Measurements from ENCODE around the gene TMC7. TPM values are rescaled to one million over a fixed set of nuclear protein-coding genes. Genes with fewer than 3 reads are reported as not detected.

Gene TMC7
- total and polyA plus RNA-seq, 2 donors from 2014 or later, result 0.30 to 1.2 TPM

GRCh38 chr16:19109288-19109664 is 125.5 kb downstream of the TMC7 start:
- no peak overlapping the region for H3K27ac ChIP-seq (ENCODE audit: low read depth in 2 of 2, low read length in 2 of 2)
- H3K36me3 ChIP-seq (ENCODE audit: control insufficient read depth in 2 of 3, insufficient read depth in 3 of 3, low read length in 3 of 3), result no peaks in the 10 kb centered on the region
- intact Hi-C loops (cut with DNase I), result no loop called here
- TF ChIP-seq, protein P1, sequence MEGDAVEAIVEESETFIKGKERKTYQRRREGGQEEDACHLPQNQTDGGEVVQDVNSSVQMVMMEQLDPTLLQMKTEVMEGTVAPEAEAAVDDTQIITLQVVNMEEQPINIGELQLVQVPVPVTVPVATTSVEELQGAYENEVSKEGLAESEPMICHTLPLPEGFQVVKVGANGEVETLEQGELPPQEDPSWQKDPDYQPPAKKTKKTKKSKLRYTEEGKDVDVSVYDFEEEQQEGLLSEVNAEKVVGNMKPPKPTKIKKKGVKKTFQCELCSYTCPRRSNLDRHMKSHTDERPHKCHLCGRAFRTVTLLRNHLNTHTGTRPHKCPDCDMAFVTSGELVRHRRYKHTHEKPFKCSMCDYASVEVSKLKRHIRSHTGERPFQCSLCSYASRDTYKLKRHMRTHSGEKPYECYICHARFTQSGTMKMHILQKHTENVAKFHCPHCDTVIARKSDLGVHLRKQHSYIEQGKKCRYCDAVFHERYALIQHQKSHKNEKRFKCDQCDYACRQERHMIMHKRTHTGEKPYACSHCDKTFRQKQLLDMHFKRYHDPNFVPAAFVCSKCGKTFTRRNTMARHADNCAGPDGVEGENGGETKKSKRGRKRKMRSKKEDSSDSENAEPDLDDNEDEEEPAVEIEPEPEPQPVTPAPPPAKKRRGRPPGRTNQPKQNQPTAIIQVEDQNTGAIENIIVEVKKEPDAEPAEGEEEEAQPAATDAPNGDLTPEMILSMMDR (IDR thresholded peaks at IDR 0.05; ENCODE audit: borderline replicate concordance, extremely low read depth, insufficient read depth), result no peak
- FAIRE-seq (no peak), DNase-seq (no peak)
- H3K4me3 ChIP-seq (ENCODE audit: low read length in 3 of 3), result no peak overlapping the region
- peaks cover 0 to 11% (median 4%) of the 10 kb centered on the region in 3 donors for H3K4me1 ChIP-seq (ENCODE audit: control insufficient read depth in 2 of 3, insufficient read depth in 2 of 3, low read depth in 1 of 3, low read length in 3 of 3)
- no peaks in the 10 kb centered on the region for H3K27me3 ChIP-seq (ENCODE audit: control insufficient read depth, insufficient read depth, low read length)
- H3K9ac ChIP-seq (ENCODE audit: low read length in 3 of 3), result no peak overlapping the region
- H3K9me3 ChIP-seq (ENCODE audit: control insufficient read depth in 2 of 3, insufficient read depth in 1 of 3, low read length in 3 of 3), result no peaks in the 10 kb centered on the region

GRCh38 chr16:19110537-19111360 is 127.0 kb downstream of the TMC7 start:
- Histone ChIP-seq H3K4me1 (ENCODE audit: control insufficient read depth in 2 of 3, insufficient read depth in 2 of 3, low read depth in 1 of 3, low read length in 3 of 3) (peaks cover 0 to 15% (median 0%) of the 10 kb centered on the region in 3 donors), H3K4me3 (ENCODE audit: low read length in 3 of 3) (no peak overlapping the region), H3K9me3 (ENCODE audit: control insufficient read depth in 2 of 3, insufficient read depth in 1 of 3, low read length in 3 of 3) (no peaks in the 10 kb centered on the region), H3K9ac (ENCODE audit: low read length in 3 of 3) (no peak overlapping the region), H3K36me3 (ENCODE audit: control insufficient read depth in 2 of 3, insufficient read depth in 3 of 3, low read length in 3 of 3) (no peaks in the 10 kb centered on the region), H3K27me3 (ENCODE audit: control insufficient read depth, insufficient read depth, low read length) (no peaks in the 10 kb centered on the region), H3K27ac (ENCODE audit: low read depth in 2 of 2, low read length in 2 of 2) (no peak overlapping the region)
- no peak for FAIRE-seq
- intact Hi-C loops (cut with DNase I), result no loop called here
- DNase-seq, result no peak
- TF ChIP-seq, protein P1 (IDR thresholded peaks at IDR 0.05; ENCODE audit: borderline replicate concordance, extremely low read depth, insufficient read depth), result no peak

- Histone ChIP-seq H3K9ac (ENCODE audit: low read length in 3 of 3) (peak overlapping the region in 1 of 3 donors; percentile 34), H3K4me3 (ENCODE audit: low read length in 3 of 3) (no peak overlapping the region), H3K36me3 (ENCODE audit: control insufficient read depth in 2 of 3, insufficient read depth in 3 of 3, low read length in 3 of 3) (peaks cover 0 to 5% (median 0%) of the 10 kb centered on the region in 3 donors), H3K27me3 (ENCODE audit: control insufficient read depth, insufficient read depth, low read length) (no peaks in the 10 kb centered on the region), H3K9me3 (ENCODE audit: control insufficient read depth in 2 of 3, insufficient read depth in 1 of 3, low read length in 3 of 3) (no peaks in the 10 kb centered on the region), H3K27ac (ENCODE audit: low read depth in 2 of 2, low read length in 2 of 2) (no peak overlapping the region), H3K4me1 (ENCODE audit: control insufficient read depth in 2 of 3, insufficient read depth in 2 of 3, low read depth in 1 of 3, low read length in 3 of 3) (peaks cover 0 to 18% (median 0%) of the 10 kb centered on the region in 3 donors)
- TF ChIP-seq, protein P1 (IDR thresholded peaks at IDR 0.05; ENCODE audit: borderline replicate concordance, extremely low read depth, insufficient read depth), result no peak
- intact Hi-C loops (cut with DNase I), result no loop called here
- FAIRE-seq, result no peak
- no peak for DNase-seq
Observed at GRCh38 chr16:19112099-19112407, 128.3 kb downstream of the TMC7 start.

Other genes with a start within 250 kb of the TMC7 start
- gene RPS15A, start 193.6 kb upstream of the TMC7 start, total RNA-seq, result 918 TPM
- gene RPS15A, start 193.6 kb upstream of the TMC7 start, polyA plus RNA-seq (ENCODE audit: insufficient read depth, low read depth, low replicate concordance), result 1,519 TPM
- gene ARL6IP1, start 182.4 kb upstream of the TMC7 start, total RNA-seq, result 107 TPM
- gene ARL6IP1, start 182.4 kb upstream of the TMC7 start, polyA plus RNA-seq (ENCODE audit: insufficient read depth, low read depth, low replicate concordance), result 99.5 TPM
- gene SMG1, start 57.5 kb upstream of the TMC7 start, total RNA-seq, result 94.4 TPM
- gene SMG1, start 57.5 kb upstream of the TMC7 start, polyA plus RNA-seq (ENCODE audit: insufficient read depth, low read depth, low replicate concordance), result 4.9 TPM
- 32.5 TPM for gene COQ7, start 83.7 kb downstream of the TMC7 start, total RNA-seq
- 18.8 TPM for gene COQ7, start 83.7 kb downstream of the TMC7 start, polyA plus RNA-seq (ENCODE audit: insufficient read depth, low read depth, low replicate concordance)
- gene ITPRIPL2, start 130.0 kb downstream of the TMC7 start, total RNA-seq, result 48.1 TPM
- 6.7 TPM for gene ITPRIPL2, start 130.0 kb downstream of the TMC7 start, polyA plus RNA-seq (ENCODE audit: insufficient read depth, low read depth, low replicate concordance)
- 5.8 TPM for gene SYT17, start 184.3 kb downstream of the TMC7 start, total RNA-seq
- gene SYT17, start 184.3 kb downstream of the TMC7 start, polyA plus RNA-seq (ENCODE audit: insufficient read depth, low read depth, low replicate concordance), result 8.8 TPM